Stimulated activated CD8-positive, alpha-beta memory T cell treated with anti-CD3 and anti-CD28 coated beads, Interleukin-15, amount 100 ng/mL, for 1 hour (primary cell): ENCODE data around the gene TTC32.

Source experiments
- DNase-seq: peaks from one replicate; pipeline ENCODE4 v3.0.0-alpha.2; 2020; ENCODE audit warnings: low read depth

The TTC32 gene

GRCh38 chr2:19876751-19877150 lies 25.0 kb downstream of the TTC32 start:
- no peak for DNase-seq

GRCh38 chr2:19875280-19875679 lies 26.5 kb downstream of the TTC32 start:
- DNase-seq = no peak

GRCh38 chr2:19874726-19875125 lies 27.1 kb downstream of the TTC32 start:
- DNase-seq = no peak

GRCh38 chr2:19873014-19873413 lies 28.8 kb downstream of the TTC32 start:
- DNase-seq = no peak

- no peak for DNase-seq
Measured at GRCh38 chr2:19872302-19872701, 29.5 kb downstream of the TTC32 start.

DNA sequence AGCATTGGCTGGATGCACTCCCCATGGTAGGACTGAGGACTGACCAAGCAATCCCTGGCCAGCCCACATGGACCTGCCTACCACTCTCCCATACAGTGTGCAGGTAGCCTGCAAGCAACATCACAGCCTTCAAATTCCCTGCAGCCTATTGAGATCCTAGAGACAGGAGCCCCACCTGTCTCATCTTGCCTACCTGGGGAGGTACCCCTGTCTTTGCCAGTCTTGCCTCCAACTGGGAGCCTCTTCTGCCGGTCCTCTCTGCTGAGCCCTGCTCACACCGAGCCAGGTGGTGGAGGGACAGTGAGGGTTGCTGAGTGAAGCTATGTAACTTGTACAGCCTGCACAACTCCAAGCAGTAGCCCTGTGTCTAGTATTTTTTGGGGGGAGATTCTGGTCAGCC lies 29.9 kb downstream of the TTC32 start:
- DNase-seq = no peak

DNA sequence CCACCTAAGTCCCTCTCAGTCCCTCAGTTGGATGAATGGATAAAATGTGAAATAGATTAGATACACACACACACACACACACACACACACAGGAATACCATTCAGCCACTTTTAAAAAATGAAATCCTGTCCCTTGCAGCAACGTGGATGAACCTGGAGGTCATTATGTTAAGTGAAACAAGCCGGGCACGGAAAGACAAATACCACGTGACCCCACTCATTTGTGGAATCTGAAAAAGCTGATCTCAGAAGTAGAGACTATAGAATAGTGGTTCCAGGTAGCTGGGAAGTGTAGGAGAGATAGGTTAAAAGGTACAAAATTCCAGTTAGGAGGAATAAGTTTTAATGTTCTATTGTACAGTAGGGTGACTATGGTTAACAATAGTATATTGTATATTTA lies 31.0 kb downstream of the TTC32 start:
- no peak for DNase-seq

- peak; percentile 47 for DNase-seq
Measured at GRCh38 chr2:19868701-19869580, 32.8 kb downstream of the TTC32 start.

DNA sequence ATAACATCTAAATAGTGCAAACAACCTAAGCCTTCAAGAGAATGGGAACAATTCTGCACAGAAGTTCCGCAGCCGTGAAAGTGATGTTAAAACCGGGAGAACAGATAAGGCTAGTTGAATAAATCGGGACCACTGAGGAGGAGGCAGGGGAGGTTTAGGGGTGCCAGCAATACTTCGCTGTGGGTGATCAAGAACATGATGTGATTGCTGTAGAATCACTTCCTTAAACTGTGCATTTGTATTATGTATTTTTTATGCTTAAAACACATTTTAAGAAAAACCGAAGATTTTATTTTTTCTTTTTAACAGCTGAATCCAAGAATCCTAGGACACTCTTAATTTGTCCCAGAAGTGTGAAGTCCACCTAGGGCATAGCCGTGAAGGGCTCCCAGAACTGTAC lies 33.6 kb downstream of the TTC32 start:
- DNase-seq = no peak

GRCh38 chr2:19866771-19867170 lies 35.0 kb downstream of the TTC32 start:
- no peak for DNase-seq

- no peak for DNase-seq
Measured at GRCh38 chr2:19865151-19865550, 36.6 kb downstream of the TTC32 start.

DNA sequence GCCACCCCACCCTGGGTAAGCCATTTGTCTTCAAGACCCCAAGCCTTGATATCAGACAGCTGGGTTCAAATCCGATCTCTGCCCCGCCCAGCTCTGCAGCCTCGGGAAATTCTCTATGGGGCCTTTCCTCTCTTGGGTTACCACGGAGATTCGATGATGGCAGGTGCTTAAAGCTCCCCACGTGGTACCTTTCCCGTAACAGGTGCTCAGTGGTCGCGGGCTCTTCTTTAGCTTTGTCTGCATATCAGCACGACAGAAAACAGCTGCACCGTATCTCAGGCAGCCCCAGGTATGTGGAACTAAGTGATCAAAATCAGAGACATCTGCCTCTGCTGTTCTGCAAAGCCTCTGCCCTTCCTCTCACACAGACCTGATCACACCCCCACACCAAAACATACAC lies 37.4 kb downstream of the TTC32 start:
- DNase-seq = no peak

DNA sequence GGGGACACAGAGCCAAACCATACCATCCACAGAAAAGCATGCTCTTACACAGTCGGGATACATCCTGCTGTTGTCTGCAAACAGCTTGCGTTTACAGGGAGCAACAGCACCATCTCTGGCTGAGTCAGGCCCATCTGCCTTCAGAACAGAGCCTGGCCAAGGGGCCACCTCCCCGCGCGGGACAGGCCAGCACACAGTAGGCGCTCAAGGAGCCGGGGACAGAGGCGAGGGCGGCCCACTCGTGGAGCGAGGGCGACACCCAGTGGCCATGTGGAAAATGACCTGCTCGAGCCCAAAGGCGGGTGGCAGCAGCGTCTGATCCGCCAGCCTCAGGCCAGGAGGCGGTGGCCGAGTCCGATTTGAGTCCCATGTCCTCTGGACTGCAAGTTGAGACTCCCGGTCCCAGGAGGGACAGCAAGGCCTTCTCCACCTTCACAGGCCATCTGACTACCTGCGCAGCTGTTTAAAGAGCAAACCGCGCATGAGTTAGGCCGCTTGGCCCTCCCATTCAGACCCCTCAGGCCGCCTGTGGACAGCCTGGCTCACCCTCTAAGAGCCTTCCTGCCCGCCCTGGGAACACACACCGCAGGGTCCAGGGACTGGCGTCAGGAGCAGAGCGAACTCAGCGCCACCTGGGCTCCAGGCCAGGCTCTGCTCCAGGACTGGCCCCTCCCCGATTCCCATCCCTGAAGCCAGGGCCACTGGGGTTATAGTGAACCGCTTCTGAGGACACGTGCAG lies 38.3 kb downstream of the TTC32 start:
- DNase-seq = peak; percentile 56

DNA sequence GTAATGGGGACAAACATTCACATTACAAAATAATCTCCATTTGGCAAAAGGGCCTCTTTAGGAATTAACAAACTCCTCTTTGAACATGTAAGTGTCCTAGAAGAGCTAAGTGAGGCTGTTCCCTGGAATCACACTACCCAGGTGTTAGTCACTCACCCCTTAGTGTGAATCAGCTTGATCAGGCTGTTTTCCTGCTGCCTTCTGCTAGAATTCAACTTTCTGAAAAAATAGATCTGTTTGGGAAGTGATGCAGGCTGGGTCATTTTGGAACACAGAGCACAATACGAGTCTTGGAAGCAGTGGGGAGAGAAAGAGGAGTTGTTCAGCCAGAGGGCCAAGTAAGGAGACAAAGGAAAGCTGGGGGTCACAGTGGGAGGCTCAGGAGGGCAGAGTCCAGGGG lies 40.0 kb downstream of the TTC32 start:
- DNase-seq = no peak

GRCh38 chr2:19860022-19860421 lies 41.8 kb downstream of the TTC32 start:
- no peak for DNase-seq

DNA sequence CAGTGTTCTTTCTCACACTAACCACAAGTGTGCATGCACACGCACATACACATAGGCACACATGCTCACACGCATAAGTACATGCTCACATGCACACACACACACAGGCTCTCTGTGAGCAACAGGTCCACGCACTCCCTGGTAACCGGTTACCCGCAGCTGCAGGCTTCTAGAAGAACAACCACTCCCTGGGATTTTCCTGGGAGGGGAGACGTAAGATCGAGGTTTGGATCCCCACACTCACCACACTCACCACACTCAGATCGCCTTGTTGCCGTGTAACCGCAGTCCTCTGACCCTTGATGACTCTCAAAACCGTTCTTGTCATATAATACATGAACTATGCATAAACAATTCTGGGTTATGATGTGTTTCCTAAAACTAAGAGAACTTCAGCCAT lies 42.2 kb downstream of the TTC32 start:
- DNase-seq = no peak

DNA sequence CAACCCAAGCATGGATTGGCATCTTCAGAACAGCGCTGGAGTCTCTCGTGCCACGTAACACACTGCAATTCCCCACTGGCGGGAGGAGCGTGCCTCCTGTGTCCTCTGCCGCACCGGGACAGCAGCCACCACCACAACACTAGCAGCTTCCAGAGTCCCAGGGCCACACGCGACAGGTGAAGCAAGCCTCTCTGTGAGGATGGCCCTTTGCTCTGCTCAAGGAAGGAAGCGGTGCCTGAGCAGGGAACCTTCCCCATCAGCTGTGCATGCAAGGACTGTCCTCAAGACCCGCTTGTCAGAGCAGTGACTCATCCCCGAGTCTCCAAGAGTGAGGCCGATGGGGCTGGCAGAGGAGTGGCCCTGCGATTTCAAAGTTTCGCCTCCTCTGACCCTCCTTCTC lies 44.0 kb downstream of the TTC32 start:
- no peak for DNase-seq

DNA sequence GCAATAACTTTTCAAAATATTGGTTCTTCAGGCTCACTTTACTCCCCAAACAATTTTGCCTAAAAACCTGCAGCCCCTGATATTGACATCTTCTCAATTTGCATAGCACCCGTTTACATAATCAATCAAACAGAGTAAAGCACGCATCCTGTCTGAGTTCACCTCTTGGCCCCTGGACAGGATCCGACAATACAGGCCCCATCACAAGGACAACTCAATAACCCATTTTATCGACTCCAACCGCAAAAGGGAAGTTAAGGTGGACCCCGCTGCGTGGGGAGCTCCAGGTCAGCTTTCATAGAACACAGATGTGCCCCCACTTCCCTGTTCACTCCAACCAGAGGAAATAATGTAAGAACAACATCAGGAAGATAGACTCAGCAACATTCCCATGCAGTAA lies 44.7 kb downstream of the TTC32 start:
- no peak for DNase-seq

GRCh38 chr2:19855542-19856431 lies 46.0 kb downstream of the TTC32 start:
- no peak for DNase-seq

DNA sequence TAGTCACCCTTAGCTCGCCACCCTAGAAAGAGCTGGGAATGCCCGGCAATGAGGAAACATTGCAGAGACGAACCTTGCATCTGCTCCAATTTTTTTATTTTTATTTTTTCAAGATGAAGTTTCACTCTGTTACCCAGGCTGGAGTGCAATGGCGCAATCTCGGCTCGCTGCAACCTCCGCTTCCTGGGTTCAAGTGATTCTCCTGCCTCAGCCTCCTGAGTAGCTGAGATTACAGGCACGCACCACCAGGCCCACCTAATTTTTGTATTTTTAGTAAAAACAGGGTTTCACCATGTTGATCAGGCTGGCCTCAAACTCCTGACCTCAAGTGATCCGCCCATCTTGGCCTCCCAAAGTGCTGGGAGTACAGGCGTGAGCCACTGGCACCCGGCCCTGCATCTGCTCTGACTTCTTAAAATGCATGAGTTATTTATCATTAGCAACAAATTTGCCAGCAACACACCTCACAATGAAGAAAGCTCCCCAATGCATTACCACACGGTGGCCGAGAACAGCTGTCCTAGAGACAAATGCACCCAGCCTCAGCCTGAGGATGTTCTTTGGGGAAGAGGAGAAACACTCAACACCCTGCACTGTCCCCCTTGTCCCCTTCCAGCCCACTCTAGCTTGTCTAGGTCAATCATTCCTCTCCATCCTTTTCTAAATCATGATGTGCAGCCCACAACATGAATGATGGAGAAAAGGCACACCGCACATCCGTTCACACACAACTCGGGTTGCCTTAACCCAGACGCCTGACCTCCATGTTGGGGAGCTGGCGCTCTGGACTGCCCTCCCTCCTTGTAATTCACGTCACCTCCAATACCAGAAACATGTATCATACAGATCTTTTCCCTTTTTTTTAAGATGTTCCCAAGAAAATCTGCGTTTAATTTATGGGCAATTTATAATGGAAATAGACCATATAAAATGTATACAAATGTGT lies 46.9 kb downstream of the TTC32 start:
- DNase-seq = no peak

- DNase-seq = no peak
Measured at GRCh38 chr2:19851116-19851695, 50.6 kb downstream of the TTC32 start.
